Left renal pelvis (tissue), 4 donors: ENCODE data around the gene FNDC11. TPM values are rescaled to one million over a fixed set of nuclear protein-coding genes. Genes with fewer than 3 reads are reported as not detected.

ENCODE experiments used
- DNase-seq, 4 donors: peaks; one replicate each; pipeline ENCODE4 v3.0.0-alpha.2; 2013; ENCODE audit warnings: low read depth in 4 of 4, low spot score in 3 of 4
- polyA plus RNA-seq, 4 donors: library from polyadenylated mRNA; unstranded; fragments of 120-200 nt; gene quantifications; one replicate each; pipeline ENCODE4 v1.2.1, GENCODE V29; 2013; ENCODE audit not compliant: insufficient read length in 4 of 4

FNDC11 gene
- polyA plus RNA-seq, 4 donors: 0.31 to 1.8 (median 1.2) TPM

- DNase-seq: no peak
These were observed 23.4 kb downstream of the FNDC11 start for GRCh38 chr20:63577317-63577894.

- DNase-seq: no peak
These were observed 24.5 kb downstream of the FNDC11 start for GRCh38 chr20:63578224-63579016.

GRCh38 chr20:63579017-63579694, 25.2 kb downstream of the FNDC11 start:
- no peak for DNase-seq

- peak in 1 of 4 donors; percentile 18 for DNase-seq
These were observed 27.0 kb downstream of the FNDC11 start for GRCh38 chr20:63580796-63581461.

- no peak for DNase-seq
These were observed 28.6 kb downstream of the FNDC11 start for GRCh38 chr20:63582382-63583063.

GRCh38 chr20:63585616-63586565, 31.9 kb downstream of the FNDC11 start:
- no peak for DNase-seq

GRCh38 chr20:63586797-63587196, 32.8 kb downstream of the FNDC11 start:
- no peak for DNase-seq

- no peak for DNase-seq
These were observed 33.3 kb downstream of the FNDC11 start for GRCh38 chr20:63587256-63587655.

- DNase-seq: no peak
These were observed 34.0 kb downstream of the FNDC11 start for GRCh38 chr20:63587776-63588591.

GRCh38 chr20:63588641-63589041, 34.7 kb downstream of the FNDC11 start:
- DNase-seq: no peak

- no peak for DNase-seq
These were observed 35.6 kb downstream of the FNDC11 start for GRCh38 chr20:63589261-63590217.

- no peak for DNase-seq
These were observed 36.5 kb downstream of the FNDC11 start for GRCh38 chr20:63590218-63591146.

- DNase-seq: no peak
These were observed 37.2 kb downstream of the FNDC11 start for GRCh38 chr20:63591147-63591533.

GRCh38 chr20:63591786-63592355, 37.9 kb downstream of the FNDC11 start:
- DNase-seq: no peak

GRCh38 chr20:63592661-63593060, 38.7 kb downstream of the FNDC11 start:
- DNase-seq: no peak

- no peak for DNase-seq
These were observed 40.1 kb downstream of the FNDC11 start for GRCh38 chr20:63594043-63594561.
